ENCODE results near the gene GANC. TPM values are rescaled to one million over a fixed set of nuclear protein-coding genes. Genes with fewer than 3 reads are reported as not detected.
A peak's percentile ranks its signal among the peaks of the same experiment; 100 is the strongest.

The GANC gene
- total RNA-seq, 6 donors from 2014 or later, result 67.3 to 295 (median 99.8) TPM

DNA sequence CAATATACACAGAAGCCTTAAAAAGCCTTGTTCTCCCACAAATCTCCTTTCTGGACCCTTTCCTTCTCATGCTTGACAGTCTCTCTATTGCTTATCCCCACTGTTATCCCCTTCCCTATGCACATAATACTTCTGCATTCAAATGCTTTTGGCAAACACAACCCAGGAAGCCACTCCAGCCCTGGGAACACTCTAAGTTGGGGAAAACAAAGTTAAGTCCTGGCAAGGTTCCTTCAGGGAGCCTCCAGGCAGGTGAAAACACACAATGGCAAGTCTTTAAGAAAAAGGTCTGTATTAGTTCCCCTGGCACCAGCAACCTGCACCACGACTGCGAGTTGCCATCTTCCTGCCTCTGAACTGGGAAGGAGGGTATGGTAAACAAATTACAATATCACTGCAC, 19.7 kb upstream of the GANC start:
- H3K27ac ChIP-seq, result peak overlapping the region in 2 of 4 donors; percentile 10 to 36
- ATAC-seq (ENCODE audit: low FRiP score in 2 of 2), result peak in 1 of 2 donors; percentile 37
- 63 to 74% methylated on average over 2 of the region's 2 CpGs for WGBS, 2 donors

DNA sequence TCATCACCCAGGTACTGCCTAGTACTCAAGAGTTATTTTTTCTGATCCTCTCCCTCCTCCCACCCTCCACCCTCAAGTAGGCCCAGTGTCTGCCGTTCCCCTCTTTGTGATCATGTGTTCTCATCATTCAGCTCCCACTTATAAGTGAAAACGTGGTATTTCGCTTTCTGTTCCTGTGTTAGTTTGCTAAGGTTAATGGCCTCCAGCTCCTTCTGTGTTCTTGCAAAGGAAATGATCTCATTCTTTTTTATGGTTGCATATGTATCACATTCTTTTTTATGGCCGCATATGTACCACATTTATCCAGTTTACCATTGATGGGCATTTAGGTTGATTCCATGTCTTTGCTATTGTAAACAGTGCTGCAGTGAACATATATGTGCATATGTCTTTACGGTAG, 8.2 kb upstream of the GANC start:
- H3K4me3 ChIP-seq, result no peak overlapping the region
- ATAC-seq (ENCODE audit: low FRiP score in 2 of 2) (no peak), DNase-seq (no peak)
- H3K27me3 ChIP-seq, result no peaks in the 10 kb centered on the region
- H3K4me1 ChIP-seq, result peaks cover 5 to 23% (median 16%) of the 10 kb centered on the region in 4 donors
- H3K36me3 ChIP-seq, result peaks cover 37 to 81% (median 52%) of the 10 kb centered on the region in 4 donors
- TF ChIP-seq POLR2A (IDR thresholded peaks at IDR 0.05), result no peak
- TF ChIP-seq, protein P1, sequence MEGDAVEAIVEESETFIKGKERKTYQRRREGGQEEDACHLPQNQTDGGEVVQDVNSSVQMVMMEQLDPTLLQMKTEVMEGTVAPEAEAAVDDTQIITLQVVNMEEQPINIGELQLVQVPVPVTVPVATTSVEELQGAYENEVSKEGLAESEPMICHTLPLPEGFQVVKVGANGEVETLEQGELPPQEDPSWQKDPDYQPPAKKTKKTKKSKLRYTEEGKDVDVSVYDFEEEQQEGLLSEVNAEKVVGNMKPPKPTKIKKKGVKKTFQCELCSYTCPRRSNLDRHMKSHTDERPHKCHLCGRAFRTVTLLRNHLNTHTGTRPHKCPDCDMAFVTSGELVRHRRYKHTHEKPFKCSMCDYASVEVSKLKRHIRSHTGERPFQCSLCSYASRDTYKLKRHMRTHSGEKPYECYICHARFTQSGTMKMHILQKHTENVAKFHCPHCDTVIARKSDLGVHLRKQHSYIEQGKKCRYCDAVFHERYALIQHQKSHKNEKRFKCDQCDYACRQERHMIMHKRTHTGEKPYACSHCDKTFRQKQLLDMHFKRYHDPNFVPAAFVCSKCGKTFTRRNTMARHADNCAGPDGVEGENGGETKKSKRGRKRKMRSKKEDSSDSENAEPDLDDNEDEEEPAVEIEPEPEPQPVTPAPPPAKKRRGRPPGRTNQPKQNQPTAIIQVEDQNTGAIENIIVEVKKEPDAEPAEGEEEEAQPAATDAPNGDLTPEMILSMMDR (IDR thresholded peaks at IDR 0.05), result no peak
- TF ChIP-seq EP300 (IDR thresholded peaks at IDR 0.05), result no peak
- TF ChIP-seq POLR2AphosphoS5 (IDR thresholded peaks at IDR 0.05), result no peak
- no peak overlapping the region for H3K27ac ChIP-seq
- 77 to 83% methylated on average over 5 of the region's 5 CpGs for WGBS, 2 donors
- no peaks in the 10 kb centered on the region for H3K9me3 ChIP-seq

More for the DNA sequence above, 19.7 kb upstream of the GANC start:
- DNase-seq, result peak in 1 of 2 donors; percentile 69
- TF ChIP-seq EP300 (IDR thresholded peaks at IDR 0.05) (no peak), POLR2AphosphoS5 (IDR thresholded peaks at IDR 0.05) (no peak), POLR2A (IDR thresholded peaks at IDR 0.05) (no peak)
- TF ChIP-seq, protein P1 (IDR thresholded peaks at IDR 0.05), result no peak
- Histone ChIP-seq H3K4me1 (peaks cover 0 to 16% (median 0%) of the 10 kb centered on the region in 4 donors), H3K4me3 (no peak overlapping the region), H3K36me3 (peaks cover 13 to 56% (median 19%) of the 10 kb centered on the region in 4 donors), H3K9me3 (no peaks in the 10 kb centered on the region), H3K27me3 (no peaks in the 10 kb centered on the region)

DNA sequence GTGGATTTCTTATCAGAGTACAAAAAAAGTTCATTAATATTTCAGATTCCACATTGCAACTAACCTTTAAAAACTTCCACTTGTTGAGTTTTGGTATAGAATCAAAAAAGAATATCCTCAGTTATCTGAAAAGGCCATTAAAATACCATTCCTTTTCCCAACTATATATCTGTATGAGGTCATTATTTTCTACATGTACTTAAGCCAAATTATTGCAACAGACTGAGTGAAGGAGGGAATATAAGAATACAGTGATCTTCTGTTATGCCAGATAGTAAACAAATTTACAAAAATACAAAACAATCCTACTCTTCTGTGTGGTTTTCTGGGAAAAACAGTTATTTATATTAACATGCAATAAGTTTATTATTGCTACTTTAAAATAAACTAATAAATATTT, 5.7 kb upstream of the GANC start:
- ATAC-seq (ENCODE audit: low FRiP score in 2 of 2) (no peak), DNase-seq (no peak)
- peaks cover 17 to 56% (median 36%) of the 10 kb centered on the region in 4 donors for H3K36me3 ChIP-seq
- no peaks in the 10 kb centered on the region for H3K9me3 ChIP-seq
- H3K4me3 ChIP-seq, result no peak overlapping the region
- H3K27ac ChIP-seq, result no peak overlapping the region
- TF ChIP-seq POLR2A (IDR thresholded peaks at IDR 0.05), result no peak
- TF ChIP-seq, protein P1 (IDR thresholded peaks at IDR 0.05), result no peak
- no peak for TF ChIP-seq POLR2AphosphoS5 (IDR thresholded peaks at IDR 0.05)
- TF ChIP-seq EP300 (IDR thresholded peaks at IDR 0.05), result no peak
- peaks cover 19 to 42% (median 37%) of the 10 kb centered on the region in 4 donors for H3K4me1 ChIP-seq
- no peaks in the 10 kb centered on the region for H3K27me3 ChIP-seq

DNA sequence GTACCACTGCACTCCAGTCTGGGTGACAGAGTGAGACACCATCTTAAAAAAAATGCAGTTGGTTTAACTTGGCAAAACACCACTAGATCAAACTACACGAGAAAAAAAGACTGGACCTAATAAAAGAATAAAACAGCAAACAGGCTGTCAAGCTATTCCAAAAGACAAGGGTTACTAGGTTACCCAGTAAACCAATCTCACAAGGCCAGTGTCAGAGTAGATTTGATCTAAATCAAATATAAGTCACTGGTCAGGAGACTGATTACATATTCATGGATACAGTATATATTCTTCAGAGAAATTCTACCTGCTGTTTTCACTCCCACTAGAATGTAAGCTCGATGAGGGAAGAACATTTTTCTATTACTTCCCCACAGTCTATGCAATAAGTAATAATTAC, 2.5 kb upstream of the GANC start:
- Histone ChIP-seq H3K27ac (peak overlapping the region; percentile 30 to 99 (median 96)), H3K9me3 (no peaks in the 10 kb centered on the region), H3K4me3 (peak overlapping the region in 3 of 4 donors; percentile 15 to 69 (median 63)), H3K27me3 (no peaks in the 10 kb centered on the region), H3K36me3 (peaks cover 4 to 24% (median 17%) of the 10 kb centered on the region in 4 donors), H3K4me1 (peaks cover 31 to 53% (median 51%) of the 10 kb centered on the region in 4 donors)
- 74 to 88% methylated on average over 1 of the region's 2 CpGs for WGBS, 2 donors
- ATAC-seq (ENCODE audit: low FRiP score in 2 of 2) (no peak), DNase-seq (no peak)
- no peak for TF ChIP-seq POLR2AphosphoS5 (IDR thresholded peaks at IDR 0.05)
- no peak for TF ChIP-seq EP300 (IDR thresholded peaks at IDR 0.05)
- no peak for TF ChIP-seq POLR2A (IDR thresholded peaks at IDR 0.05)
- TF ChIP-seq, protein P1 (IDR thresholded peaks at IDR 0.05), result no peak

DNA sequence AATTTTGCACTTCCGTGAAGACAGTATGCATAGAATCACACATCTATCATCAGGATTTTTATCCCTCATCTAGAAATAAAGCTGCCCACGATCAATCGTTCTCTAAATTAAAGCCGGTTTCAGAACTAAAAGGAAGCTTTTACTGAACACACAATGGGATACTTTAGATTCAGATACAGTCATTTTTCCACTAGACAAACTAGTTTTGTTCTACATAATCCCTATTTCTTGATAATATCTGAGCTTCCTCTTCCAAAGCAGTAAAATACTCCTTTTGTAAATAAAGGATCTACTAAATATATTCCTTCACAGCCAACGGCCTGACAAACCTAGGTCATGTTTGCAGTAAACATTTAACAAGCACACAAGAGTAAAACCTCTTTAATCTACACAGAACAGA, 2.0 kb upstream of the GANC start:
- 46 to 52% methylated on average over 5 of the region's 5 CpGs for WGBS, 2 donors
- Histone ChIP-seq H3K4me1 (peaks cover 34 to 57% (median 53%) of the 10 kb centered on the region in 4 donors), H3K27ac (peak overlapping the region; percentile 30 to 99 (median 96)), H3K9me3 (no peaks in the 10 kb centered on the region), H3K4me3 (peak overlapping the region in 3 of 4 donors; percentile 15 to 69 (median 63)), H3K36me3 (peaks cover 0 to 20% (median 12%) of the 10 kb centered on the region in 4 donors), H3K27me3 (no peaks in the 10 kb centered on the region)
- no peak for DNase-seq
- TF ChIP-seq POLR2AphosphoS5 (IDR thresholded peaks at IDR 0.05) (no peak), POLR2A (IDR thresholded peaks at IDR 0.05) (no peak), EP300 (IDR thresholded peaks at IDR 0.05) (no peak)
- TF ChIP-seq, protein P1 (IDR thresholded peaks at IDR 0.05), result no peak
- ATAC-seq (ENCODE audit: low FRiP score in 2 of 2), result no peak

Data from upper lobe of left lung (tissue), 6 donors.